ENCODE results near the gene SNCB. TPM values are rescaled to one million over a fixed set of nuclear protein-coding genes. Genes with fewer than 3 reads are reported as not detected.

Gene SNCB
- total and polyA plus RNA-seq, 2 donors from 2014 or later = not detected

DNA sequence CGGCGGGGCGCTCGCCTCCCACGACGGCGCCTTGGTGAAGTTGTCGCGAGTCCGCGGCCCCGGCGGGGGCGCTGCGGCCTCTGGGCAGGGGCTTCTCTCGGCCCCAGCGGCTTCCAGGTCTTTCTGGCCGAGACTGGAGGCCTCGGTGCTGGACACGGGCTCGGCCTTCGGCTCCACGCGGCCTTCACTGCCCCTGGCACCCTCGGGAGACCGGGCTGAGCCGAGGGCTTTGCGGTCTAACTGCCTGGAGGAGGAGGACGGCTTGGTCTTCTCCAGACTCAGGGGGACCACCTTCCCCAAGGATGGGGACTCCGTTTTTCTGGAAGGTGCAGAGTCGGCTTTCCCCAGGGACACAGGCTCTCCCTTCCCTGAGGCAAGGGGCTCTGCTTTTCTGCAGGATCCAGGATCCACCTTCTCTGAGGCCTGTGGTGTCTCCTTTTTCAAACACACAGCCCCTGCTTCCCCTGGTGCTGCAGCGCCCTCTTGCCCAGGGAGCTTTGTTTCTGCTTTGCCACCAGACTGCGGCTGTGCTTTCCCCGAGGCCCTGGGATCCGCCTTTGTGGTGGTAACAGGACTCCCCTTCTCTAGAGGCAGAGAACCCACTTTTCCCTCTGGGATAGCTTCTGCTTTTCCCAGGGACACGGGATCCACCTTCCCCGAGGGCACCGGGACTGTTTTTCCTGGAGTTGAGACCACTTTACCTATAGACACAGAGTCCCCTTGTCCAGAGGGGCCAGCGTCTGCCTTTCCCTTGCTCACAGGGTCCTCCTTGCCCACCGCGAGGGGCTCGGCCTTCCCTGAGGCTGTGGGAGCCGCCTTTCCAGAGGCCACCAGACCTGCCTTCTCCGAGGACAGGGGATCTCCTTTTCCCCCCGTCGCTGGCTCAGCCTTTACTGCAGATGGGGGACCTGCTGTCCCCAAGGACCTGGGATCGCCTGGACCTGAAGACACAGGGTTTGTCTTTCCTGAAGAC is 32.6 kb downstream of the SNCB start:
- no peaks in the 10 kb centered on the region for H3K9me3 ChIP-seq (ENCODE audit: control insufficient read depth in 2 of 3, insufficient read depth in 1 of 3, low read length in 3 of 3)
- intact Hi-C loops (cut with DNase I) = no loop called here
- TF ChIP-seq, protein P1, sequence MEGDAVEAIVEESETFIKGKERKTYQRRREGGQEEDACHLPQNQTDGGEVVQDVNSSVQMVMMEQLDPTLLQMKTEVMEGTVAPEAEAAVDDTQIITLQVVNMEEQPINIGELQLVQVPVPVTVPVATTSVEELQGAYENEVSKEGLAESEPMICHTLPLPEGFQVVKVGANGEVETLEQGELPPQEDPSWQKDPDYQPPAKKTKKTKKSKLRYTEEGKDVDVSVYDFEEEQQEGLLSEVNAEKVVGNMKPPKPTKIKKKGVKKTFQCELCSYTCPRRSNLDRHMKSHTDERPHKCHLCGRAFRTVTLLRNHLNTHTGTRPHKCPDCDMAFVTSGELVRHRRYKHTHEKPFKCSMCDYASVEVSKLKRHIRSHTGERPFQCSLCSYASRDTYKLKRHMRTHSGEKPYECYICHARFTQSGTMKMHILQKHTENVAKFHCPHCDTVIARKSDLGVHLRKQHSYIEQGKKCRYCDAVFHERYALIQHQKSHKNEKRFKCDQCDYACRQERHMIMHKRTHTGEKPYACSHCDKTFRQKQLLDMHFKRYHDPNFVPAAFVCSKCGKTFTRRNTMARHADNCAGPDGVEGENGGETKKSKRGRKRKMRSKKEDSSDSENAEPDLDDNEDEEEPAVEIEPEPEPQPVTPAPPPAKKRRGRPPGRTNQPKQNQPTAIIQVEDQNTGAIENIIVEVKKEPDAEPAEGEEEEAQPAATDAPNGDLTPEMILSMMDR (IDR thresholded peaks at IDR 0.05; ENCODE audit: borderline replicate concordance, extremely low read depth, insufficient read depth) = no peak
- FAIRE-seq = no peak
- H3K9ac ChIP-seq (ENCODE audit: low read length in 3 of 3) = no peak overlapping the region
- no peaks in the 10 kb centered on the region for H3K27me3 ChIP-seq (ENCODE audit: control insufficient read depth, insufficient read depth, low read length)
- H3K4me3 ChIP-seq (ENCODE audit: low read length in 3 of 3) = no peak overlapping the region
- peaks cover 0 to 4% (median 0%) of the 10 kb centered on the region in 3 donors for H3K4me1 ChIP-seq (ENCODE audit: control insufficient read depth in 2 of 3, insufficient read depth in 2 of 3, low read depth in 1 of 3, low read length in 3 of 3)
- peak in 1 of 5 donors; percentile 75 for DNase-seq
- H3K36me3 ChIP-seq (ENCODE audit: control insufficient read depth in 2 of 3, insufficient read depth in 3 of 3, low read length in 3 of 3) = no peaks in the 10 kb centered on the region
- no peak overlapping the region for H3K27ac ChIP-seq (ENCODE audit: low read depth in 2 of 2, low read length in 2 of 2)

DNA sequence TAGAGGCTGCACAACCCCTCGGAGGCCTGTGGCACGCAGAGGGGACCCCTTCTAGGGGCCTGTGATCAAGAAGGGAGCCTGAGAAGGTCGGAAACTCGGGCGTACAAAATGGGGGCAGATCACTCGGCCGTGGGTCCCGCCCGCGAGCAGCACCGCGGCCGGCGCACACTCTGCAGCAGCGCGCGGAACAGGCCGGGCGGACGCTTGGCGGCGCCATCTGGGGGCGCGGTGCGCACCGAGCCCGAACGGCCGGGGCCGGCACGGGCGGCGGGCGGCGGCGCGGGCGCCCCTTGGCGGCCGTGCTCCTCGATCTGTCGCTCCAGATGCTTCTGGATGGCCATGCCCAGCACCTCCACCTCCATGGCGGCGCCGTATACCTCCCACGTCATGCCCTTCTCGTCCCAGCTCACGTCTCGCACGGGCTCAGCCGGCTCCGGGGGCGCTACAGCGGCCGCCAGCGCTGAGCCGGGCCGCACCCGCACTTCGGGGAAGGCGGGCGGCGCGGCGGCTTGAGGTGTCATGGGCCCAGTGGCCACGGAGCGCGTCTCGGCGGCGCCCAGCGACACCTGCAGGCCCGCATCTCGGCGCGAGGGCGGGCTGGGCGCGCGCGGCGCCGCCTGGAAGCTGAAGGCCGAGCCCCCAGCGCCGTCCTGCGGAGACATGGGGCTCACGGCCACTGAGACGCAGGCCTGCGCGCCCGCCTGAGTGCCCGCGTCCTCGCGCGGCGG is 33.5 kb downstream of the SNCB start:
- Histone ChIP-seq H3K4me1 (ENCODE audit: control insufficient read depth in 2 of 3, insufficient read depth in 2 of 3, low read depth in 1 of 3, low read length in 3 of 3) (peaks cover 0 to 4% (median 0%) of the 10 kb centered on the region in 3 donors), H3K9me3 (ENCODE audit: control insufficient read depth in 2 of 3, insufficient read depth in 1 of 3, low read length in 3 of 3) (peaks cover 0 to 3% (median 0%) of the 10 kb centered on the region in 3 donors), H3K27ac (ENCODE audit: low read depth in 2 of 2, low read length in 2 of 2) (no peak overlapping the region), H3K9ac (ENCODE audit: low read length in 3 of 3) (no peak overlapping the region), H3K36me3 (ENCODE audit: control insufficient read depth in 2 of 3, insufficient read depth in 3 of 3, low read length in 3 of 3) (no peaks in the 10 kb centered on the region), H3K27me3 (ENCODE audit: control insufficient read depth, insufficient read depth, low read length) (no peaks in the 10 kb centered on the region), H3K4me3 (ENCODE audit: low read length in 3 of 3) (no peak overlapping the region)
- DNase-seq (peak; percentile 57 to 80 (median 71)), FAIRE-seq (no peak)
- intact Hi-C loops (cut with DNase I) = no loop called here
- TF ChIP-seq, protein P1 (IDR thresholded peaks at IDR 0.05; ENCODE audit: borderline replicate concordance, extremely low read depth, insufficient read depth) = no peak

DNA sequence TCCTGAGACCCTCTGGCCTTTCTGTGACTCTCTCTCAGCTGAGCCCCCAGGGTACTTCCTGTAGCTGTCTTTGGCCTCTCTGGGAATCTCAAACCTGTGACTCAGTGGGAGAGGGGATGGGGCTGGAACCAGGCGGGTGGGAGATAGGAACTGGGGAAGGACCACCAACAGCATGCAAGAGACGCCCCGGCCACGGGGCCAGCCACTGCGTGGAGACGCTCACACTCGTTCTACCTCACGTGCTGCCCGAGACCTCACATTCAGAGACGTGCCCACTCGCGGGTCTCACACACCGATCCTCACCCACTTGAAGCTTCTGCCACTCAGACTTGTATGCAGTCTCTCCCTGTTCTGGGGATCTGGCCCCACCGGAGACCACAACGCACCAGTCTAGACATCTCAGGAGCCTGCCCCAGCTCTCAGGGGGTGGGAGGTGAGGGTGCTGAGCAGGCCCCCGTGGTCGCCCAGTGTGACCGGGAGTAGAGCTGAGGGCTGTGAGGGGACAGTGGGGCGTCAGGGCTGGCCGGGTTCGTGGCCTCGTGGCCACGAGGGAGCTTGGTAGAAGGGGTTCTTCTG is 34.2 kb downstream of the SNCB start:
- H3K9me3 ChIP-seq (ENCODE audit: control insufficient read depth in 2 of 3, insufficient read depth in 1 of 3, low read length in 3 of 3) = peaks cover 0 to 3% (median 0%) of the 10 kb centered on the region in 3 donors
- H3K27ac ChIP-seq (ENCODE audit: low read depth in 2 of 2, low read length in 2 of 2) = no peak overlapping the region
- no peaks in the 10 kb centered on the region for H3K27me3 ChIP-seq (ENCODE audit: control insufficient read depth, insufficient read depth, low read length)
- TF ChIP-seq, protein P1 (IDR thresholded peaks at IDR 0.05; ENCODE audit: borderline replicate concordance, extremely low read depth, insufficient read depth) = no peak
- no peak overlapping the region for H3K4me3 ChIP-seq (ENCODE audit: low read length in 3 of 3)
- H3K36me3 ChIP-seq (ENCODE audit: control insufficient read depth in 2 of 3, insufficient read depth in 3 of 3, low read length in 3 of 3) = no peaks in the 10 kb centered on the region
- intact Hi-C loops (cut with DNase I) = no loop called here
- no peak for DNase-seq
- no peak for FAIRE-seq
- H3K9ac ChIP-seq (ENCODE audit: low read length in 3 of 3) = no peak overlapping the region
- H3K4me1 ChIP-seq (ENCODE audit: control insufficient read depth in 2 of 3, insufficient read depth in 2 of 3, low read depth in 1 of 3, low read length in 3 of 3) = peaks cover 0 to 4% (median 0%) of the 10 kb centered on the region in 3 donors

Measured in kidney (tissue), 14 donors.